GM21423 (cell line): ENCODE data around the gene PSMC3.

ENCODE experiments used
- ATAC-seq: cut with Tn5 transposase; IDR thresholded peaks from one replicate; pipeline ENCODE4 v1.9.1; 2021; ENCODE audit warnings: mild to moderate bottlenecking, moderate library complexity; ENCODE audit not compliant: unreplicated experiment

Gene PSMC3

DNA sequence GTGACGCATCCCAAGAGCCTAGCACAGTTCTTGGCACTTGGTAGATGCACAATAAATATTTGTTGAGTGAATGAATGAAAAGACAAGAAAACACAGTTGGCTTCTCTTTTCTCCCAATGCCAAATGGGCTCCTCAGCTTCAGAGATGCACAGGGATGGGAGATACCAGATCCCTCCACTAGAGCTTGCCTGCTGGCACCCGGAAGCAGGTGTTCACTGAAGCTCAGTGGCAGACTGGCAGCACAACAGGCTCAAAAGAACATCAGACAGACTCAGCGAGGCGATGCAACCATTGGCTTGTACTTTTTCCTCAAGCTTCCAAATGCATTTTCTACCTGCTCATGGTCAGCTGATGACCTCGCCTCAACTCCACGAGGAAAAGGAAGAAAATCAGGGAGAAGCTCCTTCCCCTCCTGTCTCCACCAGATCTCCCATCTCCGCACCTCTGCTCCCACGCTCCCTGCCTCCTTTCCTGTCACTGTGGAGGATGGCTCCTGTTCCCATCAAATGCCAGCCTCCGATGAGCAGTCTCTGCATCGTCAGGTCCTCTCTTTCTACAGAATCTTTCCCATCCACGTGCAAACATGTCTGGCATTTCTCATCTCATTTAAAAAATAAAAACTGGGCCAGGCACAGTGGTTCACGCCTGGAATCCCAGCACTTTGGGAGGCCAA is 16.9 kb upstream of the PSMC3 start:
- no peak for ATAC-seq

DNA sequence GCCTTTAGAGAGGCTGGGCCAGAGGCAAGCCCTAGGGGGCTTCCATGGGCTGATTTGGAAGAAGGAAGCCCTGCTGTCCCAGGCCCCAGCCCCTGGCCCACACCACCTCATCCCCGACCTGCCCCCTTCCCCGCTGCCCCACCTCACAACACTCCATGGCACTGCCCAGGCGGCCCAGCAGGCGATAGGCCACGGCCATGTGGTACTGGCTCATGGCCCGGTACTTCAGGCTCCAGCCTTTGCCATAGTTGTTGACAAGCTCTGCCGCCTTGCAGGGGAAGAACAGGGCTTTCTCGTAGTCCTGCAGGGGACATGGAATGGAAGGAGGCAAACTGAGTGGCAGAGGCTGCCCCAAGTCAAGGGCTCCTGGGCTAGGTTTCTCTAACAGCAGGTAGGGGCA is 16.3 kb upstream of the PSMC3 start:
- ATAC-seq: no peak

DNA sequence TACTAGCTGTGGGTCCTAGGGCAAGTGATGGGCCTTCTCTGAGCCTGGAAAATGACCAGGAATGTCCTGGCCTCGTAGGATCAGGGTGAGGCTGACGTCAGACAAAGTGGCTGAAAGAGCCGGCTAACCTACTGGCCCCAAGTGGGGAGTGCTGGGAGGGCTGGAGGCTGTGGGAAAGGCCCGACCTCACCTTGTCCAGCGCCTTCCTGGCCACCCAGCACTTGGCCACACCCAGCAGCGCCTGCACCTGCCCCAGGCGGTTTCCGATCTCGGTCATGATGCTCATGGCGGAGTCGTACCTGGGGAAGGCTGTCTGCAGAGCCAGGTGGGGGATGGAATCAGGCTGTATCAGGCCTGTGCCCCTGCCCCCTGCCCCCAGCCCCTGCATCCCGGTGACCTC is 15.2 kb upstream of the PSMC3 start:
- ATAC-seq: no peak

DNA sequence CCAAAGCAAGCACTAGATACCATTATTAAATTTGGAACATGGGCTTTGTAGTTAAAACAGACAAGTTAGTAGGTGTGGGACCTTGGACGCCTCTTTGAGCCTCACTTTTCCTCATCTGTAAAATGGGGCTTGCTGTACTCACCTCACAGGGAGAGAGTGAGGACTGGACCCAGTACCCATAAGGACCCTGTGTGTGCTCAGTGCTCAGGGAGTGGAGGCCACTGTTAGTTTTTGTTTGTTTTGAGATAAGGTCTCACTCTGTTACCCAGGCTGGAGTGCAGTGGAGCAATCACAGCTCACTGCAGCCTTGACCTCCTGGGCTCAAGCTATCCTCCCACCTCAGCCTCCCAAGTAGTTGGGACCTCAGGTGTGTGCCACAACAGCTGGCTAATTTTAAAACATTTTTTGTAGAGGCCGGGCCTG is 13.8 kb upstream of the PSMC3 start:
- ATAC-seq: no peak

DNA sequence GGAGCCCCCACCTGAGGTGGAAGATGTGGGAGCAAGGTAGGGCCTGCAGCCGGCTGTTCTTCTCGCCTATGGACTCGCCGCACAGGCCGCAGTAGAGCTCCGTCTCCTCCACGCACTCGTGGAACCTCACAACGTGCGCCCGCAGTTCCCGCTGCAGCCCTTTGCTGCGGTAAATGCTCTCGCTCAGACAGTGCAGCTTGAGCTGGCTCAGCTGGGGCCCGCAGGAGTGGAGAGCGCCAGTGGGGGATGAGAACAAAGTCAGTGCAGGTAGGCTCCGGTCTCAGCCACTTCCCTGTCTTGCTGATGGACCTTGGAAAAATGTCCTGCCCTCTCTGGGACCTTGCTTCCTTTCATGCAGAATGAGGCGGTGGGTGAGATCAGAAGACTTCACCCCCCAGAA is 12.5 kb upstream of the PSMC3 start:
- ATAC-seq: no peak

DNA sequence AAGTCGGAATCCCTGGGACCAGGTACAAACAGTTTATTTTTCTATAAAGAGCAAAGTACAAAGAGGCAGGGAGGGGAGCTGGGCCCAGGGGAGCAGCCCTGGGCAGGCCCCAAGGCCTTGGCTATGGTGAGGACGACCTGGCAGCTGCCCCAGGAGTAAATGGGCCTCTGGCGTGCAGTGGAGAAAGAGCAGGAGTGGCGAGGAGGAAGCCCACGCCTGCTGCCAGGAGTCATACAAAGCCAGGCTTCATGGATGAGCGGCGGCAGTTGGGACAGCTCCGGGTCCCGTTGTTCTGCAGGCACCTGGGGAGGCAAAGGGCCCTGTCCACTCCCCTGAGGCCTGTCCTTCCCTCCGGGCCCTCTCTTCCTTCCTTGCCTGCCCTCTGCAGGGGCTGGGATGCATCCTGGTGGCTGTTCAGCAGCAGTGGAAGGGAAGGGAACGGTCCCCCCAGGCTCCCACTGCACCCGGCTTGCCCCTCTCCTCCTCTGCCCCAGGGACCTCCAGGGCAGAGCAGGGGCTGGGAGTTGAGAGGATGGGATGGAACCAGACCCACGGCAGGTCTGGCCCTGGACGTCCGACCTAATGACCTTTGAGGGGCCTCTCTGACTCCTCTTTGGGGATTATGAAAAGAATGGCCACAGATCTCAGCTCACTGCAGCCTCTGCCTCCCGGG is 11.6 kb upstream of the PSMC3 start:
- no peak for ATAC-seq

DNA sequence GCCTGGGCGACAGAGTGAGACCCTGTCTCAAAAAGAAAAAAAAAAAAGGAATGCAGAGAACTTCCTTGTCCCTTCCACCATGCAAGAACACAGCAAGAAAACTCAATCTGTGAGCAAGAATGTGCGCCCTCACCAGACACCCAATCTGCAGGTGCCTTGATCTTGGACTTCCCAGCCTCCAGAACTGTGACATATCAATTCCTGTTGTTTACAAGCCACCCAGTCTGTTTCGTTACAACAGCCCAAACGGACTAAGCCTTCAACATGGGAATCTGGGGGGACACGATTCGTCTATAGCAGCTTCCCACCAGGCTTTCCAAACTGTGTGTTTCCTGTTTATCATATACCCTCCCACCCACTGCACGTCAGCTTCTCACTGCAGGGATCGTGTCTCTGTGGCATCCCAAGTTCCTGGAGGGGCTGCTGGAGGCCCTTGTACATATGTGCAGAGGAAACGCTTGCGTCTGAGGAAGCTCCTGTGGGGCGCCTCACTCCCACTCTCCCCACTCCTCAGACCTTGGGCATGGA is 11.0 kb upstream of the PSMC3 start:
- no peak for ATAC-seq

DNA sequence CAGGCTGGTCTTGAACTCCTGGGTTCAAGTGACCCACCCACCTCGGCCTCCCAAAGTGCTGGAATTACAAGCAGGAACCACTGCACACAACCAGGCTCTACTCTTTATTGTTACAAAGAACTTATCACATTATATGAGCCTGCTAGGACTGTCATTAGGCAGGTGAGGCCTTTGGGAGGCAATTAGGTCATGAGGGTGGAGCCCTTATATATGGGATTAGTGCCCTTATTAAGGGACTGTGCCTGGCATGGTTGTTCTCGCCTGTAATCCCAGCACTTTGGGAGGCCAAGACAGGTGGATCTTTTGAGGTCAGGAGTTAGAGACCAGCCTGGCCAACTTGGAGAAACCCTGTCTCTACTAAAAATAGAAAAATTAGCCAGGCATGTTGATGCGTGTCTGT is 10.5 kb upstream of the PSMC3 start:
- no peak for ATAC-seq

DNA sequence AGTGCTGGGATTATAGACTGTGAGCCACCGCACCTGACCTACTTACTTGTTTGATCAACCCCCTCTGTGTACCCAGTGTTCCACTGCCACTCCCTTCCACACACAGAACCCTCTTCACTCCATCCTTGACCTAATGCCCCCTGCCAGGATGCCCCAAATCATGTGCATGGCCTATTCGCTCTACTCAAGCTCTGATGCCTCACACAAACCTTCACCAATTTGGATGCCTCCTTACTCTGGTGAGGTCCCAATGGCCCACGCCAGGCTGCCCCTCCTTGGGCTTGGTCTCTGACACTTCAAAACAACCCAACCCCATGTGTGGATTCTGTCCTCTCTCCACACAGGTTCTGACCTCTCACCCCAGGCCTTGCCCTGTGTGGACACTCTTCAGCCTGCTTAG is 9.4 kb upstream of the PSMC3 start:
- ATAC-seq: no peak

DNA sequence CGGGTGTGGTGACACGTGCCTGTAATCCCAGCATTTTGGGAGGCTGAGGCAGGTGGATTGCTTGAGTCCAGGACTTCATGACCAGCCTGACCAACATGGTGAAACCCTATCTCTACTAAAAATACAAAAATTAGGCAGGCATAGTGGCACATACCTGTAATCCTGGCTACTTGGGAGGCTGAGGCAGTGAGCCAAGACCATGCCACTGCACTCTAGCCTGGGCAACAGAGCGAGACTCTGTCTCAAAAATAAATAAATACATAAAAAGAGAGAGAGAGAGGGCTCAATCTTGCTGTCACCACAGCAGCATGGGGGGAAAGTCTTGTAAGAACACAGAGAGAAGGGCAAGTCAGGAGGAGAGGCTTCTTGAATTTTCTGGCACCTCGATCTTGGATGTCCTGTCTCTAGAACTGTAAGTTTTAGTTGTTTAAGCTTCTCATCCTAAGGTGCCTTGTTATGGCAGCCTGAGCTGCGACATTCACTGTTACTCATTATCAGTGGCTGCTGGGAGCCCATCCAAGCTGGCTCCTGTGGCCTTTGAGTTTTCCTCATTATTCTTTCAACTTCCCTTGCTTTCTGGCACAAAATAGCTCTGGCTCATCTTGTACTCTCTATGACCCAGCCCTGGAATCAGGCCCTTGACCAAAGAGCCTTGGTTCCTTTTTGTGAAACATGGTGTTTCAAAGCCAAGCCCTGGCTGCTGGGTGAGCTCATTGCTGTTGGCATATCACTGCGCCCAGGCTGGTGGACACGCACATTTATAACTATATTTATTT is 8.0 kb upstream of the PSMC3 start:
- ATAC-seq: no peak

DNA sequence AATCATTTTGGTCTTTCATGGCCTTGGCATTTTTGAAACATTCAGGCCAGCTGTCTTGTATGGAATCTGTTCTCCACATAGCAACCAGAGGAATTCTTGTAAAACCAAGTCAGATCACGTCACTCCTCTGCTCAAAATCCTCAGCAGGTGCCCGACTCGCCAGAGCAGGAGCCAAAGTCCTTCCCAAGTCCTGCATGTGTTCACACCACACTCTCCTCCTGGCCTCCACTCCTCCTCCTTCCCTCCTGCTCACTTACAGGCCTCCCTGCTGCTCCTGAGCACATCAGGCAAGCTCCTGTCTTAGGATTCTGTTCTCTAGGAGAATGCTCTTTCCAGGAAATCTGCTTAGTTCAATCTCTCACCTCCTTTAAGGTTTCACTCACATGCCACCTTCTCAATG is 6.9 kb upstream of the PSMC3 start:
- ATAC-seq: no peak

DNA sequence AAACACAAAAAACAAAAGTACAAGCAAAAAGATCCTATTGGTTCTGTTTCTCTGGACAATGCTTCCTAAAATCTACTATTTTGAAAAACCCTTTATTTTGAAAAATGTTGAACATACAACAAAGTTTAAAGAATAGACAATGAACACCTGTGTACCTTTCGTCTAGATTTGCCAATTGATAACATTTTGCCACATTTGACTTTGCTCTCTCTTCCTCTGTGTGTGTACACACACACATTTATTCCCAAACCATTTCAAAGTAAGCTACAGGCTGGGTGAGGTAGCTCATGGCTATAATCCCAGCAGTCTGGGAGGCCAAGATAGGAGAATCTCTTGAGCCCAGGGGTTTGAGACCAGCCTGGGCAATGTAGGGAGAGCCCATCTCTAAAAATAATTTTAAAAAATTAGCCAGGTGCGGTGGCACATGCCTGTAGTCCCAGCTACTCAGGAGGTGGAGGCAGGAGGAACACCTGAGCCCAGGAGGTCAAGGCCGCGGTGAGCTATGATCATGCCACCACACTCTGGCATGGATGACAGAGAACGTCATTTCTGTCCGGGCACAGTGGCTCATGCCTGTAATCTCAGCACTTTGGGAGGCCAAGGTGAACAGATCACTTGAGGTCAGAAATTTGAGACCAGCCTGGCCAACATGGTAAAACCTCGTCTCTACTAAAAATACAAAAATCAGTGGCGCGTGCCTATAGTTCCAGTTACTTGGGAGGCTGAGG is 5.3 kb upstream of the PSMC3 start:
- ATAC-seq: no peak

DNA sequence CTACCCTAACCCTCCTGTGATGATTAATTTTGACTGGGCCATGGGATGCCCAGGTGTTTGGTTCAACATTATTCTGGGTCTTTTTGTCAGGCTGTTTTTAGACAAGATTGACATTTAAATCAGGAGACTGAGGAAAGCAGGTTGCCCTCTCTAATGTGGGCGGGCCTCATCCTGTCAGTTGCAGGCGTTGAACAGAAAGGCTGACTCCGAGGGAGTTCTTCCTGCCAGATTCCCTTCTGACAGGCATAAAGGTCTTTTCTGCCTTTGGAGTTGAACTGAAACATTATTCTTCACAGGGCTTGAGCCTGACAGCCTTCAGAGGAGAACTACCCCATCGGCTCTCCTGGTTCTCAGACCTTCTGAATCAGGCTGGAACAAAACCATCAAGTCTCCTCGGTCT is 4.3 kb upstream of the PSMC3 start:
- ATAC-seq: no peak

DNA sequence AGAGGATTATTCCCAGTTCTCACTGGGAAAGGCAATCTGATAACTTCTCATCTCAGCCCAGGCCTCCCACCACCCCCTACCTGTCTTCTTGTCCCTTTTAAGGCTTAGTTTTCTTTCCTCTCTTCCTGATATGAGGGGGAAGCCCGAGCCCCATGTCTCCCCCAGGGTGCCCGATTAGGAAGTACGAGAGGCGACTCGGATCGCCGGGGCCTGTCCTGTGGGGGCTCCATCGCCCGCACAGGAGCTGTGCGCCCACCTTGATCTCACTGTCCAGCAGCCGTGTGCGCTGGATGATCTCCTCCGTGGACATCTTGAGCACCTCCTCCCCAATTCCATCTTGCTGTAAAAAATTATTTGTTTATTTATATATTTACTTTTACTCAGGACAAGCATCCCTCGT is 628 bp downstream of the PSMC3 start:
- ATAC-seq: no peak

DNA sequence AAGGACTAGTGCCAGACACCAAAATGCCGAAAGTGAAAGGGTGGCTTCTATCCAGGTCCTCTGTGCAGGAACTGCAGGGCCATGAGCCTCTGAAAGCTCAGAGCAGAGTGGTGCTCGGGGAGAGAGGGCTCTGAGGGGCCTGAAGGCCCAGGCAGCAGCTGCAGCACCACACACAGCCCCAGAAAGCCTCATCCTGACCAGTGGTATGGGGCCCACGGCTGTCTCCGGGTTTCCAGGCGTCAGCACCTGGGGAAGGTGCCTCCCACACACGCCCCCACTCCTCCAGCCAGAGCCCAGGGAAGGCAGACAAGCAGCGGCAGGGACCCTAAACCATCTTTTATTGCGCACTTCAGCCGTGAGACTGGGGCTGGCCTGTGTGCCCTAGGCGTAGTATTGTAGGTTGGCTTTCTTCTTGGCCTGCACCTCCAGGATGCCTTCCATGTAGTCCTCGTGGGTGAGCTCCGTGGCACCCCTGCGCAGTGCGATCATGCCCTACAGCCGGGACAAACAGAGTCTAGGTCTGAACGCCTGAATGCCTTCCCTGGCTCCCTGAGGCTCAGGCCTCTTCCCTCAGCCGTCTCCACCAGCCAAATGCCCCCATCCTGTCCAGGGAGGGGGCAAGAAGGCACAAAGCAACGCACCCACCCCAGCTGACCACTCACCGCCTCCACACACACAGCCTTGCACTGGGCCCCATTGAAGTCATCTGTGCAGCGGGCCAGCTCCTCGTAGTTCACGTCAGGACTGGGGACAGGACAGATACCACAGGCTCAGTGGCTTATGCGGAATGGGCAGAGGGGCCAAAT is 7.6 kb downstream of the PSMC3 start:
- no peak for ATAC-seq

DNA sequence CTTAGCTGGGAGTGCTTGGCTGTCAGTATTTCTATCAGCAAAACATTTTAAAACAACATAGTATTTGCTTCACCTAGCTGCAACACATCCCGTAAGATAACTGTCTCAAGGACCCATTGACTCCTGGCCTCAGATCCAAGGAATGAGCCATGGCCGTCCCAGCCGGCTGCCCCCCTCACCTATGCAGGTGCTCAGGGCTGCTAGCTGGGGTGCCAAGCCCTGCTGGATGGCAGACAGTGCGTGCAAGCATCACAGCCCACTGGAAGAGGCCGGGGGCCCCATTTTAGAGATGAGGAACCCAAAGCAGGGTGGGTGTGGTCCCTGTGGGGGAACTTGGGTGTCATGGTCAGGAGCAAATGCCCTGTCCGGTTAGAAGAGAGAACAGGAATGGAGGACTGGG is 8.5 kb downstream of the PSMC3 start:
- no peak for ATAC-seq

DNA sequence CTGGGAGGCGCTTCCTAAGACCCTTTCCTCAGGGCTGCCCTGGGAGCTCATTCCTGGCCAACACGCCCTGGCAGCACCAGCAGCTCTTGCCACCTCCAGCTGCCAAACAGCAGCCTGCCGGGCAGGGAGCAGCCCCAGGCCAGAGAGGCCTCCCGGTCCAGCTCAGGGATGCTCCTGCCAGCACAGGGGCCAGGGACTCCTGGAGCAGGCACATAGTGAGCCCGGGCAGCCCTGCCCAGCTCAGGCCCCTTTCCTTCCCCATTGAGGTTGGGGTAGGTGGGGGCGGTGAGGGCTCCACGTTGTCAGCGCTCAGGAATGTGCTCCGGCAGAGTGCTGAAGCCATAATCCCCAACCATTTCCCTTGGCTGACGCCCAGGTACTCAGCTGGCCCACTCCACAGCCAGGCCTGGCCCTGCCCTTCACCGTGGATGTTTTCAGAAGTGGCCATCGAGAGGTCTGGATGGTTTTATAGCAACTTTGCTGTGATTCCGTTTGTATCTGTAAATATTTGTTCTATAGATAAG is 10.2 kb downstream of the PSMC3 start:
- ATAC-seq: no peak

DNA sequence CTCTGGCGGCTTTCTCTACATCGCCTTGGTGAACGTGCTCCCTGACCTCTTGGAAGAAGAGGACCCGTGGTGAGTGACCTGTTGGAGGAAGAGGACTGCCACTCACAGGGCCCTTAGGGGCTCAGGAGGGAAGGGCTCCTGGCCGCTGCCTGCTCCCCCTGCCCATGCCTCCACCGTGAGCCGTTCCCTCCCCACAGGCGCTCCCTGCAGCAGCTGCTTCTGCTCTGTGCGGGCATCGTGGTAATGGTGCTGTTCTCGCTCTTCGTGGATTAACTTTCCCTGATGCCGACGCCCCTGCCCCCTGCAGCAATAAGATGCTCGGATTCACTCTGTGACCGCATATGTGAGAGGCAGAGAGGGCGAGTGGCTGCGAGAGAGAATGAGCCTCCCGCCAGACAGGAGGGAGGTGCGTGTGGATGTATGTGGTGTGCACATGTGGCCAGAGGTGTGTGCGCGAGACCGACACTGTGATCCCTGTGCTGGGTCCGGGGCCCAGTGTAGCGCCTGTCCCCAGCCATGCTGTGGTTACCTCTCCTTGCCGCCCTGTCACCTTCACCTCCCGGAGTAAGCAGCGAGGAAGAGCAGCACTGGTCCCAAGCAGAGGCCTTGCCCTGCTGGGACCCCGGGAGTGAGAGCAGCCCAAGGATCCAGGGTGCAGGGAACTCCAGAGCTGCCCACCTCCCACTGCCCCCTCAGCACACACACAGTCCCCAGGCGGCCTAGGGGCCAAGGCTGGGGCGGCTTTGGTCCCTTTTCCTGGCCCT is 11.0 kb downstream of the PSMC3 start:
- no peak for ATAC-seq

DNA sequence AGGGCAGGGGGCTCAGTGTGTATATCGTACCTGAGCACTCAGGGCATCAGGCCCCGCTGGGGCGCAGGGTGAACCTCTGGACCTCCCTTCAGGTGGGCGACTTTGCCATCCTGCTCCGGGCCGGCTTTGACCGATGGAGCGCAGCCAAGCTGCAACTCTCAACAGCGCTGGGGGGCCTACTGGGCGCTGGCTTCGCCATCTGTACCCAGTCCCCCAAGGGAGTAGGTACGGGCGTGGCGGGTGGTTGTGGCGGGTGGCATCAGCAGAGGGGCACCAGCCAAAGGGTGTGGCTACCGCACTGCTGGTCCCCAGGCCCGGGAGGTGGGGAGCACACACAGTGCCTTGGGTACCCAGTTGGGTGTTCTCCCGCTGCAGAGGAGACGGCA is 11.6 kb downstream of the PSMC3 start:
- ATAC-seq: no peak
